ENCODE data around the gene EEF1A2.

GRCh38 chr20:63538204-63539091 lies 39.6 kb upstream of the EEF1A2 start:
- TF ChIP-seq POLR2A (IDR thresholded peaks at IDR 0.05; ENCODE audit: low read depth, low read length) (no peak), POLR2AphosphoS5 (IDR thresholded peaks at IDR 0.05; ENCODE audit: low read depth, low read length) (no peak)

Measured in GM12891 (cell line).